ENCODE data around the gene IL17RB.

GRCh38 chr3:53865732-53866499, 19.5 kb downstream of the IL17RB start:
- no peak for TF ChIP-seq CTCF (IDR thresholded peaks at IDR 0.05; ENCODE audit: low read depth, low read length, poor library complexity, severe bottlenecking)
- no peak for TF ChIP-seq EZH2phosphoT487 (IDR thresholded peaks at IDR 0.05; ENCODE audit: borderline replicate concordance, low read length)

Data from DOHH2 (cell line).